ENCODE measurements around the gene ICA1.

Gene ICA1

DNA sequence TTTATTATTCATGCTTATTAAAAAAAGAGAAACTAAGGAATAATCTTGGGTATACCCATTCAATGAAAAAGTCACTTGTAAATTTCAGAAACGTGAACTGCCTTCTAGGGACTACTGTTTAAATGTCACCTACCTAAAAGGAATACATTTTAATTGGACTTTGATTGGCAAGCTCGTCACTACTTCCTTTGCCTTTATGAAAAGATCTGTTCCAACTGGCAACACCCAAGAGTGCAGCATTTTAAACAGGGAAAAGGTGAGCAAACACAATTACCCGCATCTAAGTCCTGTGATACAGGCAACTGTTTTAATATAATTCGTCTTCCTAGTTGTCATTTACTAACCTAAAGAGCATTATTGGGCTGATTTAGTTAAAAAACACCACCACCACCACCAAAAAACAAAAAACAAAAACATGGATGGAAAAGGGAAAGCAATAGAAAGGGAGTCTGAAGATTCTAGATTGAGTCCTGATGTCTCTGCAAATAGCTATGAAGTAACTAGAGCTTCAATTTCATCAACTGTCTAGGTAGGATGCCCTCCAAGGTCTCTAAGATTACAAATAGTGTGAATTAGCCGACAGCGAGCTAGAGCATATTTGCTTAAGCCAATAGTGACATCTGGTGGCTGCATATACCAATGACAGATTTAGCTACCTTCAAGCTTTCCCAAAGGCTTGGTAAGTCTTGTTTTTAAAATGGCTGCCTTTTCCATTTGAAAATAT, 33.8 kb upstream of the ICA1 start:
- peak; percentile 58 for DNase-seq (ENCODE audit: extremely low read depth, low read depth)
- no peak overlapping the region for H3K4me3 ChIP-seq (replicated peaks; ENCODE audit: low read depth, low read length)
- TF ChIP-seq, protein P1, sequence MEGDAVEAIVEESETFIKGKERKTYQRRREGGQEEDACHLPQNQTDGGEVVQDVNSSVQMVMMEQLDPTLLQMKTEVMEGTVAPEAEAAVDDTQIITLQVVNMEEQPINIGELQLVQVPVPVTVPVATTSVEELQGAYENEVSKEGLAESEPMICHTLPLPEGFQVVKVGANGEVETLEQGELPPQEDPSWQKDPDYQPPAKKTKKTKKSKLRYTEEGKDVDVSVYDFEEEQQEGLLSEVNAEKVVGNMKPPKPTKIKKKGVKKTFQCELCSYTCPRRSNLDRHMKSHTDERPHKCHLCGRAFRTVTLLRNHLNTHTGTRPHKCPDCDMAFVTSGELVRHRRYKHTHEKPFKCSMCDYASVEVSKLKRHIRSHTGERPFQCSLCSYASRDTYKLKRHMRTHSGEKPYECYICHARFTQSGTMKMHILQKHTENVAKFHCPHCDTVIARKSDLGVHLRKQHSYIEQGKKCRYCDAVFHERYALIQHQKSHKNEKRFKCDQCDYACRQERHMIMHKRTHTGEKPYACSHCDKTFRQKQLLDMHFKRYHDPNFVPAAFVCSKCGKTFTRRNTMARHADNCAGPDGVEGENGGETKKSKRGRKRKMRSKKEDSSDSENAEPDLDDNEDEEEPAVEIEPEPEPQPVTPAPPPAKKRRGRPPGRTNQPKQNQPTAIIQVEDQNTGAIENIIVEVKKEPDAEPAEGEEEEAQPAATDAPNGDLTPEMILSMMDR (IDR thresholded peaks at IDR 0.05; ENCODE audit: low read depth, low read length, missing control alignments) = peak; percentile 52

DNA sequence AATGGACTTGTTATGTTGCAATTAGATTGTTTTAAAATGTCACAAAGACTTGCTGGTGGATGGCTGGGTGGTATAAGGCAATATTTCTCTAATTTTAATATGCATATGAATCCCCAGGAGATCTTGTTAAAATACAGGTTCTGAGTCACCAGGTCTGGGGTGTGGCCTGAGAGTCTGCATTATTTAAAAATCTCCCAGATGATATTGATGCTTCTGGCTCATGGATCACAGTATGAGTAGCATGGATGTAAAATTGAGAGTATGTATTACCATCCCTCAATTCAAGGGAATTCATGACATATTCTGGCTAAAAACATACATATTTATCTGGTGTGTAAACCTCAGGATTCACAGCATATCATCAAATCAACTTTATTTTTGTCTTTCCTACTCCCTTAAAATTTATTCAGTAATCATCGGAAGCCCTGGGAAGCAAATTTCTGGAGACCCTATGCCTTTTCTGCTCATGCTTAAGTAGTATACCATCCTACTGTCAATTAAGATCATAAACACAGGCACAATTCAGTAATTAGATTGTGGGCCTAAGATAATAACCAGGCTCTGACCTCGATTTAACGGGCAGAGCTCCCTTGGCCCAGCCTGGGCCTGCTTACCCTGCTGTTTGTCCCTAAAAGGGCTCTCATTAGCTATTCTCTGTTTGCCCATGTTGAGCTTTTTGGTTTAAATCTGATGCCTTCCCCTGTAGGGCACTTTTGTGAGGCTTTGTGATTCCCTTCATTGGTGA, 29.6 kb upstream of the ICA1 start:
- TF ChIP-seq, protein P1 (IDR thresholded peaks at IDR 0.05; ENCODE audit: low read depth, low read length, missing control alignments) = no peak
- no peak overlapping the region for H3K4me3 ChIP-seq (replicated peaks; ENCODE audit: low read depth, low read length)
- DNase-seq (ENCODE audit: extremely low read depth, low read depth) = no peak

DNA sequence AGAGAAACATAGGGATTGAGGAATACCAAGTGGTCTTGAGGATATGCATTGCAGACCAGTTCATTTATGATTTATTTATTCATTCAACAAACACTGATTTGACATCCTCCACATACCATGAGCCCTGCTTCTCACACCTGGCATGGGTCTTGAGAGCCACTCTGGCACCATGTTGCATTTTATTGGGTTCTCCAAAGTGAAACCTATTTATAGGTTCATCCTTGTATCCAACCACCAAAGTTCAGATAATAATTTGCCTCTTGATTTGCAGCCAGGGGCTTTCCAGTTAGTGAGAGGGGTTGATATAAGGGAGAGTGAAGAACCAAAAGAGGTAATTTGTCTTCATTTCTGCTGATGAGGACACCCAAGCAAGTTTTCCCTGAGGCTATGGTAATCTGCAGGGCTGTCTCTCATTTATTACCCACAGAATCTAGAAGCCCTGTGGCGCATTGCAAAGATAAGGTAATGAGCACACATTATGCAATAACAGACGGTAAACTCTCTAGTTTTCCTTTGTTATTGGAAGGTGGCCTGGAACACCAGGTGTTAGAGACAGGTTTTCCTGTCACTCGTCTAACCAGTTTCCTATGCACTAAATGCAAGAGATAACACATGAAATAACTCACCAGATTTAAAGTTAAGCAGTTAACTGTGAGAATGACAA, 28.8 kb upstream of the ICA1 start:
- H3K4me3 ChIP-seq (replicated peaks; ENCODE audit: low read depth, low read length) = no peak overlapping the region
- TF ChIP-seq, protein P1 (IDR thresholded peaks at IDR 0.05; ENCODE audit: low read depth, low read length, missing control alignments) = no peak
- DNase-seq (ENCODE audit: extremely low read depth, low read depth) = no peak

DNA sequence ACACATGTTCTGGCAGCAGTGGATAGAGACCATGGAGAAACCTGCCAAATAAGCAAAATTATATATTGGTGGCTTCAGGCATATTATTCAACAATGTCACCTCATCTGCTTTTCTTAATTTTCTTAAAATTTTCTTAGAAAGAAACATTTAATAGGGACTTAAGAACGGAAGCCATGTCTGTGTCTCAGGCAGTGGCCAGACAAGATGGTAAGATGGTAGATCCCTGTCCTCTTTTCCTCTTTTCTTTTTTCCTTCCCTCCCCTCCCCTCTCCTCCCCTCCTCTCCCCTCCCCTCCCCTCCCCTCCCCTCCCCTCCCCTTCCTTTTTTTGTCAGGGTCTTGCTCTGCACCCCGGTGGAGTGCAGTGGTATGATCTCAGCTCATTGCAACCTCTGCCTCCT, 24.2 kb upstream of the ICA1 start:
- no peak for DNase-seq (ENCODE audit: extremely low read depth, low read depth)
- TF ChIP-seq, protein P1 (IDR thresholded peaks at IDR 0.05; ENCODE audit: low read depth, low read length, missing control alignments) = no peak
- no peak overlapping the region for H3K4me3 ChIP-seq (replicated peaks; ENCODE audit: low read depth, low read length)

DNA sequence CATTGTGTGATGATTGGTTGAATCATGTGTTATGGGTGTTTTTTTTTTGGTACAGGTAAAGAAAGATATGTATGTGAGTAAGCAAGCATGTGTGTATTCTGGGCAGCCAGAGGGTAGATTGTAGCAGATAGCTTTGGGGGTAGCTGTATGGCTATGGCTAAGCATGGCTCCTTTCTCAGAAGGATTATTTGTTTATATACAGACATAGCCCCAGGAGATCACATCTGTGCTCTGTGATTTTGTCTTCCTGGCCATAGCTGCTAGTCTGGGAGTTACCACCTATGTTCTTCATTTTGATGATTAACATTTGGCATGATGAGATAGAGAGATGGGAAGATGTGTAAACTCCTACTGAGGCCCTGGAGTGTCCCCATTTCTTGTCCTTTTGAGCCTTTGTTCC, 23.2 kb upstream of the ICA1 start:
- no peak overlapping the region for H3K4me3 ChIP-seq (replicated peaks; ENCODE audit: low read depth, low read length)
- TF ChIP-seq, protein P1 (IDR thresholded peaks at IDR 0.05; ENCODE audit: low read depth, low read length, missing control alignments) = no peak
- DNase-seq (ENCODE audit: extremely low read depth, low read depth) = no peak

DNA sequence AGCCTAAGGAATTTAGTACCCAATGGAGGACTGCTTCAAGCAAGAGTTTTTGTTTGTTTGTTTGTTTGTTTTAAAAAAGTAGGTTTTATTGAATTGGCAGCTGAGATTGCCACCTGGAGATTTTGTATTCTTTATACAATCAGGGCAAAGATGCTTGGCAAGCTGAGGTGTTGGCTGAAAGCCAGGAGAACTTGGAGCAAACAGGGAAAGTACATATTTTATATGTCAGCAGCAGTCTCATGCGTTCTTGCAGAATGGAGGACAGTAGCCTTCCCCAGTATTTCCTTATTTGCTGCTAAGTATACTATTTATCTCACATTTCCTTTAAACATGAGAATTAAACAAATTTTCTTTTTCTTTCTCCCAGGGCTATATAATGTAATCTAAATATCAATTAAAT, 22.6 kb upstream of the ICA1 start:
- no peak for DNase-seq (ENCODE audit: extremely low read depth, low read depth)
- TF ChIP-seq, protein P1 (IDR thresholded peaks at IDR 0.05; ENCODE audit: low read depth, low read length, missing control alignments) = no peak
- no peak overlapping the region for H3K4me3 ChIP-seq (replicated peaks; ENCODE audit: low read depth, low read length)

All from HFF-Myc (cell line).